HUES48 (cell line): Measurements from ENCODE around the gene COL24A1.
"Not testable (repeated sequence)": the region's sequence is repeated elsewhere in the genome, so short reads cannot be mapped to it uniquely, and the experiment has no call there.

Experiments
- H3K27ac ChIP-seq: one replicate; pipeline ENCODE4 v1.7.0; 2013; ENCODE audit warnings: low read depth, low read length, inconsistent platforms
- H3K27me3 ChIP-seq: 2 replicates; pipeline ENCODE4 v1.6.1; 2013; ENCODE audit warnings: mild to moderate bottlenecking, low read length; ENCODE audit not compliant: control insufficient read depth, insufficient read depth
- H3K36me3 ChIP-seq: 2 replicates; pipeline ENCODE4 v1.6.1; 2013; ENCODE audit warnings: low read length; ENCODE audit not compliant: control insufficient read depth, insufficient read depth
- H3K4me1 ChIP-seq: 2 replicates; pipeline ENCODE4 v1.6.1; 2013; ENCODE audit warnings: mild to moderate bottlenecking, low read length; ENCODE audit not compliant: control insufficient read depth, insufficient read depth
- H3K4me3 ChIP-seq: 2 replicates; pipeline ENCODE4 v1.5.1; 2013; ENCODE audit warnings: mild to moderate bottlenecking, low read depth, low read length
- H3K9ac ChIP-seq: 2 replicates; pipeline ENCODE4 v1.6.1; 2013; ENCODE audit warnings: mild to moderate bottlenecking, low read depth, low read length, moderate library complexity
- H3K9me3 ChIP-seq: 2 replicates; pipeline ENCODE4 v1.6.1; 2013; ENCODE audit warnings: low read length; ENCODE audit not compliant: control insufficient read depth, insufficient read depth

COL24A1 gene

GRCh38 chr1:85889870-85890269, 266.7 kb downstream of the COL24A1 start:
- Histone ChIP-seq H3K27ac (no peak overlapping the region), H3K4me3 (no peak overlapping the region), H3K36me3 (no peaks in the 10 kb centered on the region), H3K4me1 (no peaks in the 10 kb centered on the region), H3K27me3 (no peaks in the 10 kb centered on the region), H3K9me3 (no peaks in the 10 kb centered on the region), H3K9ac (no peak overlapping the region)

GRCh38 chr1:85888921-85889320, 267.7 kb downstream of the COL24A1 start:
- H3K9me3 ChIP-seq, result no peaks in the 10 kb centered on the region
- no peaks in the 10 kb centered on the region for H3K36me3 ChIP-seq
- H3K9ac ChIP-seq, result no peak overlapping the region
- H3K4me1 ChIP-seq, result no peaks in the 10 kb centered on the region; the same call in 1 of the 2 replicates
- H3K27ac ChIP-seq, result no peak overlapping the region
- H3K27me3 ChIP-seq, result no peaks in the 10 kb centered on the region
- no peak overlapping the region for H3K4me3 ChIP-seq

- H3K27ac ChIP-seq, result no peak overlapping the region
- no peak overlapping the region for H3K9ac ChIP-seq
- no peaks in the 10 kb centered on the region for H3K27me3 ChIP-seq
- H3K36me3 ChIP-seq, result no peaks in the 10 kb centered on the region
- H3K4me1 ChIP-seq, result no peaks in the 10 kb centered on the region; the same call in 1 of the 2 replicates
- H3K4me3 ChIP-seq, result no peak overlapping the region
- no peaks in the 10 kb centered on the region for H3K9me3 ChIP-seq
Observed at GRCh38 chr1:85884372-85885035, 272.1 kb downstream of the COL24A1 start.

GRCh38 chr1:85867189-85867588, 289.4 kb downstream of the COL24A1 start:
- Histone ChIP-seq H3K4me3 (no peak overlapping the region), H3K9me3 (no peaks in the 10 kb centered on the region), H3K27me3 (no peaks in the 10 kb centered on the region), H3K4me1 (no peaks in the 10 kb centered on the region), H3K36me3 (no peaks in the 10 kb centered on the region), H3K9ac (no peak overlapping the region), H3K27ac (no peak overlapping the region)

- Histone ChIP-seq H3K4me3 (no peak overlapping the region), H3K36me3 (no peaks in the 10 kb centered on the region), H3K9me3 (no peaks in the 10 kb centered on the region), H3K4me1 (no peaks in the 10 kb centered on the region), H3K27ac (no peak overlapping the region), H3K27me3 (no peaks in the 10 kb centered on the region), H3K9ac (no peak overlapping the region)
Observed at GRCh38 chr1:85865213-85865612, 291.4 kb downstream of the COL24A1 start.

GRCh38 chr1:85864727-85865126, 291.8 kb downstream of the COL24A1 start:
- no peaks in the 10 kb centered on the region for H3K9me3 ChIP-seq
- no peaks in the 10 kb centered on the region for H3K36me3 ChIP-seq
- H3K4me1 ChIP-seq, result no peaks in the 10 kb centered on the region
- H3K9ac ChIP-seq, result no peak overlapping the region
- H3K4me3 ChIP-seq, result no peak overlapping the region
- H3K27ac ChIP-seq, result no peak overlapping the region
- H3K27me3 ChIP-seq, result no peaks in the 10 kb centered on the region

GRCh38 chr1:85863639-85864038, 292.9 kb downstream of the COL24A1 start:
- H3K36me3 ChIP-seq, H3K27ac ChIP-seq, H3K9me3 ChIP-seq, H3K27me3 ChIP-seq, H3K4me1 ChIP-seq, H3K4me3 ChIP-seq, H3K9ac ChIP-seq: not testable (repeated sequence)

GRCh38 chr1:85862456-85862855, 294.1 kb downstream of the COL24A1 start:
- Histone ChIP-seq H3K27ac (no peak overlapping the region), H3K4me3 (no peak overlapping the region), H3K9me3 (no peaks in the 10 kb centered on the region), H3K27me3 (no peaks in the 10 kb centered on the region), H3K9ac (no peak overlapping the region), H3K36me3 (no peaks in the 10 kb centered on the region), H3K4me1 (no peaks in the 10 kb centered on the region)

GRCh38 chr1:85857991-85858390, 298.6 kb downstream of the COL24A1 start:
- Histone ChIP-seq H3K27ac (no peak overlapping the region), H3K27me3 (no peaks in the 10 kb centered on the region), H3K36me3 (no peaks in the 10 kb centered on the region), H3K4me3 (no peak overlapping the region), H3K9ac (no peak overlapping the region), H3K4me1 (no peaks in the 10 kb centered on the region), H3K9me3 (no peaks in the 10 kb centered on the region)

GRCh38 chr1:85850238-85850637, 306.3 kb downstream of the COL24A1 start:
- H3K36me3 ChIP-seq, result no peaks in the 10 kb centered on the region
- no peaks in the 10 kb centered on the region; the same call in 1 of the 2 replicates for H3K4me1 ChIP-seq
- H3K9ac ChIP-seq, result no peak overlapping the region
- H3K27ac ChIP-seq, result peak overlapping the region; percentile 37
- no peak overlapping the region for H3K4me3 ChIP-seq
- no peaks in the 10 kb centered on the region for H3K9me3 ChIP-seq
- no peaks in the 10 kb centered on the region for H3K27me3 ChIP-seq

GRCh38 chr1:85849660-85850059, 306.9 kb downstream of the COL24A1 start:
- Histone ChIP-seq H3K4me3 (no peak overlapping the region), H3K27me3 (no peaks in the 10 kb centered on the region), H3K9ac (no peak overlapping the region), H3K27ac (no peak overlapping the region), H3K36me3 (no peaks in the 10 kb centered on the region), H3K4me1 (no peaks in the 10 kb centered on the region; the same call in 1 of the 2 replicates), H3K9me3 (no peaks in the 10 kb centered on the region)
